ENCODE results near the gene SVIL.

SVIL gene

GRCh38 chr10:29473087-29473356, 161.7 kb downstream of the SVIL start:
- TF ChIP-seq MAX (IDR thresholded peaks at IDR 0.05) (no peak), CREB1 (IDR thresholded peaks at IDR 0.05; ENCODE audit: low read depth) (no peak), CEBPB (IDR thresholded peaks at IDR 0.05) (no peak), EP300 (IDR thresholded peaks at IDR 0.05; ENCODE audit: borderline replicate concordance) (no peak), NFIC (IDR thresholded peaks at IDR 0.05) (no peak), TEAD4 (IDR thresholded peaks at IDR 0.05) (no peak), ZBTB7A (IDR thresholded peaks at IDR 0.05; ENCODE audit: low read depth) (no peak), EGR1 (IDR thresholded peaks at IDR 0.05) (no peak), REST (IDR thresholded peaks at IDR 0.05; ENCODE audit: low read depth) (no peak), YY1 (IDR thresholded peaks at IDR 0.05; ENCODE audit: low read depth) (no peak), RAD21 (IDR thresholded peaks at IDR 0.05; ENCODE audit: low read depth) (no peak), TCF12 (IDR thresholded peaks at IDR 0.05; ENCODE audit: low read depth) (no peak), USF1 (IDR thresholded peaks at IDR 0.05) (no peak)

- TF ChIP-seq YY1 (IDR thresholded peaks at IDR 0.05; ENCODE audit: low read depth): no peak
- TF ChIP-seq EGR1 (IDR thresholded peaks at IDR 0.05): no peak
- TF ChIP-seq NFIC (IDR thresholded peaks at IDR 0.05): no peak
- no peak for TF ChIP-seq CREB1 (IDR thresholded peaks at IDR 0.05; ENCODE audit: low read depth)
- TF ChIP-seq REST (IDR thresholded peaks at IDR 0.05; ENCODE audit: low read depth): no peak
- TF ChIP-seq MAX (IDR thresholded peaks at IDR 0.05): no peak
- TF ChIP-seq ZBTB7A (IDR thresholded peaks at IDR 0.05; ENCODE audit: low read depth): no peak
Measured at GRCh38 chr10:29472301-29473086, 162.3 kb downstream of the SVIL start.

- no peak for TF ChIP-seq TAF1 (IDR thresholded peaks at IDR 0.05; ENCODE audit: low read depth)
- no peak for TF ChIP-seq YY1 (IDR thresholded peaks at IDR 0.05; ENCODE audit: low read depth)
- TF ChIP-seq TEAD4 (IDR thresholded peaks at IDR 0.05): no peak
- no peak for TF ChIP-seq TCF12 (IDR thresholded peaks at IDR 0.05; ENCODE audit: low read depth)
- no peak for TF ChIP-seq FOXM1 (IDR thresholded peaks at IDR 0.05; ENCODE audit: borderline replicate concordance, low read depth)
- no peak for TF ChIP-seq USF1 (IDR thresholded peaks at IDR 0.05)
- no peak for TF ChIP-seq ZBTB7A (IDR thresholded peaks at IDR 0.05; ENCODE audit: low read depth)
- no peak for TF ChIP-seq CREB1 (IDR thresholded peaks at IDR 0.05; ENCODE audit: low read depth)
Measured at GRCh38 chr10:29471544-29471859, 163.3 kb downstream of the SVIL start.

- TF ChIP-seq EP300 (IDR thresholded peaks at IDR 0.05; ENCODE audit: borderline replicate concordance): no peak
- TF ChIP-seq FOXM1 (IDR thresholded peaks at IDR 0.05; ENCODE audit: borderline replicate concordance, low read depth): no peak
- no peak for TF ChIP-seq TAF1 (IDR thresholded peaks at IDR 0.05; ENCODE audit: low read depth)
- TF ChIP-seq TEAD4 (IDR thresholded peaks at IDR 0.05): no peak
- TF ChIP-seq ZBTB7A (IDR thresholded peaks at IDR 0.05; ENCODE audit: low read depth): no peak
Measured at GRCh38 chr10:29470843-29471543, 163.8 kb downstream of the SVIL start.

- no peak for TF ChIP-seq CREB1 (IDR thresholded peaks at IDR 0.05; ENCODE audit: low read depth)
- TF ChIP-seq RAD21 (IDR thresholded peaks at IDR 0.05; ENCODE audit: low read depth): peak; percentile 18; the same call in 1 of the 2 replicates
Measured at GRCh38 chr10:29470355-29470705, 164.4 kb downstream of the SVIL start.

GRCh38 chr10:29469481-29470354, 165.1 kb downstream of the SVIL start:
- TF ChIP-seq MAX (IDR thresholded peaks at IDR 0.05) (no peak), USF1 (IDR thresholded peaks at IDR 0.05) (no peak), REST (IDR thresholded peaks at IDR 0.05; ENCODE audit: low read depth) (no peak), EP300 (IDR thresholded peaks at IDR 0.05; ENCODE audit: borderline replicate concordance) (no peak), FOXM1 (IDR thresholded peaks at IDR 0.05; ENCODE audit: borderline replicate concordance, low read depth) (no peak), RAD21 (IDR thresholded peaks at IDR 0.05; ENCODE audit: low read depth) (no peak)
